Activated CD8-positive, alpha-beta T cell treated with anti-CD3 and anti-CD28 coated beads for 36 hours (primary cell): ENCODE measurements around the gene EVI5L. TPM values are rescaled to one million over a fixed set of nuclear protein-coding genes. Genes with fewer than 3 reads are reported as not detected.
A peak's percentile ranks its signal among the peaks of the same experiment; 100 is the strongest.
"Not testable (repeated sequence)": the region's sequence is repeated elsewhere in the genome, so short reads cannot be mapped to it uniquely, and the experiment has no call there.

ENCODE experiments used
- ATAC-seq: fragments of 200-7000 bp; cut with Tn5 transposase; one replicate; pipeline ENCODE4 v1.10.0; 2021; ENCODE audit warnings: mild to moderate bottlenecking, moderate library complexity
- CTCF ChIA-PET: fragments of 350-600 bp; sonication (Branson Sonifier 250); formaldehyde crosslinking; loops from one replicate; lab custom pipeline; 2021; ENCODE audit warnings: antibody characterized with exemption; lab: Charles Lee
- POLR2A ChIA-PET: fragments of 350-600 bp; sonication (Branson Sonifier 250); formaldehyde crosslinking; loops from one replicate; lab custom pipeline; 2021; ENCODE audit warnings: antibody characterized with exemption; lab: Charles Lee
- DNase-seq: peaks from one replicate; pipeline ENCODE4 v3.0.0-alpha.2; 2020
- H3K27ac Mint-ChIP-seq: one replicate; pipeline ENCODE4 v1.8.0; 2021; ENCODE audit warnings: mild to moderate bottlenecking, mixed read lengths
- H3K27me3 Mint-ChIP-seq: one replicate; pipeline ENCODE4 v1.8.0; 2021; ENCODE audit warnings: mixed read lengths
- H3K36me3 Mint-ChIP-seq: one replicate; pipeline ENCODE4 v1.8.0; 2021; ENCODE audit warnings: low read depth, mixed read lengths
- H3K4me1 Mint-ChIP-seq: one replicate; pipeline ENCODE4 v1.8.0; 2021; ENCODE audit warnings: low read depth, mixed read lengths
- H3K4me3 Mint-ChIP-seq: one replicate; pipeline ENCODE4 v1.8.0; 2021; ENCODE audit warnings: mild to moderate bottlenecking, moderate library complexity, mixed read lengths
- H3K9me3 Mint-ChIP-seq: one replicate; pipeline ENCODE4 v1.8.0; 2021; ENCODE audit warnings: mixed read lengths
- CTCF ChIP-seq: fragments of 200-600 bp; IDR thresholded peaks from one replicate; pipeline ENCODE4 v1.8.0; 2022; ENCODE audit warnings: antibody characterized with exemption, mild to moderate bottlenecking
- intact Hi-C: fragments of 100-400 bp; cut with micrococcal nuclease; formaldehyde crosslinking; loops from one replicate; pipeline ENCODE4 v1.10.0; 2022
- total RNA-seq, 2 experiments: library from RNA; stranded (reverse); gene quantifications; one replicate each; pipeline ENCODE4 v1.2.3, GENCODE V29; 2021

EVI5L gene
- total RNA-seq, 2 experiments from 2014 or later: 3.4 to 3.9 TPM

GRCh38 chr19:7885818-7886217 is 55.8 kb downstream of the EVI5L start:
- H3K36me3 Mint-ChIP-seq: no peaks in the 10 kb centered on the region
- intact Hi-C loops: no loop called here
- no peaks in the 10 kb centered on the region for H3K9me3 Mint-ChIP-seq
- DNase-seq (no peak), ATAC-seq (no peak)
- POLR2A ChIA-PET: no interaction called here
- peaks cover 9% of the 10 kb centered on the region for H3K27me3 Mint-ChIP-seq
- H3K4me1 Mint-ChIP-seq: peaks cover 2% of the 10 kb centered on the region
- CTCF ChIA-PET: interaction anchor here (0.6 to 1.2 kb wide), 3 partner anchors 16 to 205 kb away, joined by 3 to 4 read pairs (median 3); partner anchors contain the start of gene TRAPPC5
- no peak for TF ChIP-seq CTCF
- no peak overlapping the region for H3K4me3 Mint-ChIP-seq
- H3K27ac Mint-ChIP-seq: no peak overlapping the region

- ChIA-PET POLR2A (interaction anchor here (1.9 kb wide), 1 partner anchor 13 kb away, joined by 5 read pairs; no protein-coding TSS in a partner anchor), CTCF (interaction anchor here (1.6 kb wide), 1 partner anchor 18 kb away, joined by 4 read pairs; no protein-coding TSS in a partner anchor)
- Mint-ChIP-seq H3K27ac (no peak overlapping the region), H3K27me3 (peaks cover 12% of the 10 kb centered on the region), H3K4me3 (no peak overlapping the region), H3K4me1 (peaks cover 2% of the 10 kb centered on the region), H3K9me3 (no peaks in the 10 kb centered on the region), H3K36me3 (no peaks in the 10 kb centered on the region)
- ATAC-seq (no peak), DNase-seq (no peak)
- no peak for TF ChIP-seq CTCF
- intact Hi-C loops: no loop called here
Observed at GRCh38 chr19:7887408-7888144, 57.6 kb downstream of the EVI5L start.

GRCh38 chr19:7888145-7888825 is 58.3 kb downstream of the EVI5L start, which contains the start of gene LRRC8E:
Gene LRRC8E, plus strand, starts transcription at chr19:7888510. Its CDS starts 7,094 bp downstream, at chr19:7895604.
- Mint-ChIP-seq H3K36me3 (no peaks in the 10 kb centered on the region), H3K27ac (no peak within 1 kb of the TSS), H3K4me3 (no peak within 1 kb of the TSS), H3K4me1 (peaks cover 2% of the 10 kb centered on the region), H3K9me3 (no peaks in the 10 kb centered on the region), H3K27me3 (peaks cover 12% of the 10 kb centered on the region)
- intact Hi-C loops: no loop called here
- CTCF ChIA-PET: interaction anchor here (1.6 kb wide), 1 partner anchor 19 kb away, joined by 4 read pairs; no protein-coding TSS in a partner anchor
- no peak for TF ChIP-seq CTCF
- POLR2A ChIA-PET: interaction anchor here (0.6 to 1.9 kb wide), 2 partner anchors 11 to 12 kb away, joined by 3 to 5 read pairs; no protein-coding TSS in a partner anchor
- peak; percentile 49 for DNase-seq
- peak; percentile 89 for ATAC-seq

- ChIA-PET CTCF (no interaction called here), POLR2A (interaction anchor here (0.9 kb wide), 1 partner anchor 31 kb away, joined by 3 read pairs; the partner anchor contains the start of gene SNAPC2)
- Mint-ChIP-seq H3K36me3 (no peaks in the 10 kb centered on the region), H3K4me3 (no peak overlapping the region), H3K27me3 (peaks cover 12% of the 10 kb centered on the region), H3K9me3 (no peaks in the 10 kb centered on the region), H3K27ac (no peak overlapping the region), H3K4me1 (peaks cover 3% of the 10 kb centered on the region)
- DNase-seq (no peak), ATAC-seq (no peak)
- intact Hi-C loops: no loop called here
- TF ChIP-seq CTCF: no peak
Observed at GRCh38 chr19:7888826-7889217, 58.8 kb downstream of the EVI5L start.

DNA sequence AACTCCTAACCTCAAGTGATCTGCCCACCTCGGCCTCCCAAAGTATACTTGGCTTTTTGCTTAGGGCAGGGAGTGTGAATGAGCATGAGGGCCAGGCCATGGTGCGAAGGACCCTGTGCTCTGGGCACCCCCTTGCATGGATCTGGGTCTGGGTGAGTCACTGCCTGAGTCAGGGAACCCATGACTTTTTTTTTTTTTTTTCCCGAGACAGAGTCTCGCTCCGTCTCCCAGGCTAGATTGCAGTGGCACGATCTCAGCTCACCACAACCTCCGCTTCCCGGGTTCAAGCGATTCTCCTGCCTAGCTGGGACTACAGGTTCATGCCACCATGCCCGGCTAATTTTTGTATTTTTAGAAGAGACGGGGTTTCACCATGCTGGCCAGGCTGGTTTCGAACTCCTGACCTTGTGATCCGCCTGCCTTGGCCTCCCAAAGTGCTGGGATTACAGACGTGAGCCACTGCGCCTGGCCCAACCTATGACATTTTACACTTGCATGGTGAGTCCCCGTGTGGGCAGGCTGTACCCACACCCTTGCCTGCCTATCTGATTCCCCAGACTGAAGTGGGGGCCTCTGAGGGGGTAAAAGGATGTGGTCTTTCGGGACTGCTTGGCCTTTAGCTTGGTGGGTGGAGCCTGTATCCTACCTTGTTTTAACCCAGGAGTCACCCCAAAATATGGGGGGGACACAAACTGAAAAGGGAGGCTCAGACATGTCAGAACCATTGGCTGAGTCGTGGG is 63.5 kb downstream of the EVI5L start:
- POLR2A ChIA-PET, H3K27ac Mint-ChIP-seq: not testable (repeated sequence)

More for the DNA sequence above, 63.5 kb downstream of the EVI5L start:
- H3K36me3 Mint-ChIP-seq, H3K9me3 Mint-ChIP-seq, H3K4me1 Mint-ChIP-seq, H3K4me3 Mint-ChIP-seq, intact Hi-C loops: not testable (repeated sequence)
- H3K27me3 Mint-ChIP-seq: peaks cover 10% of the 10 kb centered on the region
- CTCF ChIA-PET: interaction anchor here (1.0 kb wide), 1 partner anchor 25 kb away, joined by 3 read pairs; no protein-coding TSS in a partner anchor
- peak; percentile 86 for ATAC-seq
- DNase-seq: peak; percentile 57
